Neural cell (in vitro differentiated cells): ENCODE measurements around the gene ARID3A. TPM values are rescaled to one million over a fixed set of nuclear protein-coding genes. Genes with fewer than 3 reads are reported as not detected.

Experiments
- H2AFZ ChIP-seq: fragments of 200-600, 300-800 bp; sonication (generic), shearing (Covaris generic); 2 replicates; pipeline ENCODE4 v1.6.0; 2014; ENCODE audit warnings: low read depth, mild to moderate bottlenecking, antibody characterized with exemption, low read length, moderate library complexity
- H3F3A ChIP-seq: fragments of 200-600 bp; shearing (Covaris generic); 2 replicates; pipeline ENCODE4 v1.6.1; 2016; ENCODE audit warnings: mild to moderate bottlenecking, moderate library complexity, mixed read lengths, antibody characterized with exemption, low read length; ENCODE audit not compliant: insufficient read depth, poor library complexity, severe bottlenecking
- H3K27ac ChIP-seq: fragments of 200-600, 300-800 bp; sonication (generic), shearing (Covaris generic); 2 replicates; pipeline ENCODE4 v1.5.1; 2014; ENCODE audit warnings: mild to moderate bottlenecking, low read length, moderate library complexity
- H3K27me3 ChIP-seq: fragments of 300-800, 200-600 bp; sonication (generic), shearing (Covaris generic); 2 replicates; pipeline ENCODE4 v1.6.0; 2014; ENCODE audit warnings: mild to moderate bottlenecking, low read depth, low read length, moderate library complexity; ENCODE audit not compliant: insufficient read depth
- H3K36me3 ChIP-seq: fragments of 300-800, 200-600 bp; sonication (generic), shearing (Covaris generic); 2 replicates; pipeline ENCODE4 v1.5.1; 2014; ENCODE audit warnings: mild to moderate bottlenecking, antibody characterized with exemption, low read length, moderate library complexity; ENCODE audit not compliant: insufficient read depth
- H3K4me2 ChIP-seq: fragments of 300-800, 200-600 bp; sonication (generic), shearing (Covaris generic); 2 replicates; pipeline ENCODE4 v1.6.0; 2014; ENCODE audit warnings: mild to moderate bottlenecking, low read length
- H3K4me3 ChIP-seq: fragments of 300-800, 200-600 bp; sonication (generic), shearing (Covaris generic); 2 replicates; pipeline ENCODE4 v1.5.1; 2014; ENCODE audit warnings: mild to moderate bottlenecking, low read length, moderate library complexity
- H3K79me2 ChIP-seq: fragments of 200-600 bp; shearing (Covaris generic); replicated peaks from 2 replicates; pipeline ENCODE4 v1.6.0; 2014; ENCODE audit warnings: mild to moderate bottlenecking, low read length, moderate library complexity; ENCODE audit not compliant: insufficient read depth
- H3K9ac ChIP-seq: fragments of 300-800, 200-600 bp; sonication (generic), shearing (Covaris generic); 2 replicates; pipeline ENCODE4 v1.6.1; 2016; ENCODE audit warnings: mild to moderate bottlenecking, low read length, mixed read lengths
- H3K9me2 ChIP-seq: fragments of 200-600 bp; shearing (Covaris generic); 2 replicates; pipeline ENCODE4 v1.6.1; 2016; ENCODE audit warnings: mild to moderate bottlenecking, low read length, mixed read lengths; ENCODE audit not compliant: insufficient read depth
- H3K9me3 ChIP-seq: fragments of 200-600, 300-800 bp; sonication (generic), shearing (Covaris generic); 2 replicates; pipeline ENCODE4 v1.6.1; 2016; ENCODE audit warnings: mild to moderate bottlenecking, mixed run types, low read length, moderate library complexity, mixed read lengths
- H4K20me1 ChIP-seq: fragments of 200-600 bp; shearing (Covaris generic); 2 replicates; pipeline ENCODE4 v1.6.1; 2016; ENCODE audit warnings: mild to moderate bottlenecking, mixed run types; ENCODE audit not compliant: insufficient read depth
- EP300 ChIP-seq: fragments of 450-650 bp; conservative IDR thresholded peaks from 2 replicates; pipeline ENCODE4 v1.6.1; 2014; ENCODE audit warnings: antibody characterized with exemption, mild to moderate bottlenecking, moderate library complexity; ENCODE audit not compliant: poor library complexity, severe bottlenecking
- EZH2 ChIP-seq: fragments of 200-600, 300-800 bp; shearing (Covaris generic), sonication (generic); IDR thresholded peaks from 2 replicates; pipeline ENCODE4 v1.6.1; 2014; ENCODE audit warnings: antibody characterized with exemption, low read length, borderline replicate concordance, mild to moderate bottlenecking; ENCODE audit not compliant: insufficient read depth, poor library complexity, severe bottlenecking
- MXI1 ChIP-seq: fragments of 450-650 bp; conservative IDR thresholded peaks from 2 replicates; pipeline ENCODE4 v1.6.1; 2014; ENCODE audit warnings: antibody characterized with exemption, mild to moderate bottlenecking; ENCODE audit not compliant: poor library complexity, severe bottlenecking
- POLR2AphosphoS5 ChIP-seq: IDR thresholded peaks from 2 replicates; pipeline ENCODE4 v1.6.1; 2012
- RAD21 ChIP-seq: fragments of 450-650 bp; conservative IDR thresholded peaks from 2 replicates; pipeline ENCODE4 v1.6.1; 2014; ENCODE audit warnings: antibody characterized with exemption, mild to moderate bottlenecking, moderate library complexity
- SMC3 ChIP-seq: fragments of 450-650 bp; conservative IDR thresholded peaks from 2 replicates; pipeline ENCODE4 v1.6.1; 2014; ENCODE audit warnings: antibody characterized with exemption, mild to moderate bottlenecking, moderate library complexity; ENCODE audit not compliant: poor library complexity
- TAF1 ChIP-seq: IDR thresholded peaks from 2 replicates; pipeline ENCODE4 v1.6.1; 2012; ENCODE audit warnings: low read depth
- polyA plus RNA-seq: library from polyadenylated mRNA; depleted of rRNA; stranded (reverse); fragments of >200 nt; gene quantifications from 2 replicates; pipeline ENCODE4 v1.2.3, GENCODE V29; 2014
- TF ChIP-seq, protein P1 (sequence below): IDR thresholded peaks from 2 replicates; pipeline ENCODE4 v1.6.1; 2012; ENCODE audit warnings: borderline replicate concordance
- TF ChIP-seq, protein P2 (sequence below): fragments of 450-650 bp; IDR thresholded peaks from 2 replicates; pipeline ENCODE4 v1.5.1; 2014; ENCODE audit warnings: antibody characterized with exemption, mild to moderate bottlenecking, moderate library complexity; ENCODE audit not compliant: poor library complexity, severe bottlenecking

Gene ARID3A
- polyA plus RNA-seq, 1 donor from 2014 or later = 11.4 TPM

DNA sequence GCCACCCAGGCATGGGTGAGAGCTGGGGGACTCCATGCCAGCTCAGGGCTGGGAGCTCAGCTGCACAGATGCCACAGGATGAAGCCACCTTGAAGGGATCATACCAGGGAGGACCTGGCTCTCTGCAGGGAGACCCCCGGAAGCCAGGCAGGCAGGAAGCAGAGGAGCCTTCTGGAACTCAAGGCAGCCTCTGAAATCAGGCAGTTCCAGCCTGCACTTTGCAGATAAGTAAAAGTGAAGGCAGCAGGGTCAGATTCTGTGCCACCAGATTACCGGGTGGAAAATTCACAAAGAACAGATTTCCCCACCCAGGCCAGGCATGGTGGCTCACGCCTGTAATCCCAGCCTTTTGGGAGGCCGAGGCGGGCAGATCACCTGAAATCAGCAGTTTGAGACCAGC is 92.6 kb downstream of the ARID3A start:
- TF ChIP-seq RAD21 (no peak), MXI1 (no peak), POLR2AphosphoS5 (no peak)
- Histone ChIP-seq H4K20me1 (peaks cover 12% of the 10 kb centered on the region), H2AFZ (no peak overlapping the region), H3K36me3 (no peaks in the 10 kb centered on the region), H3K27ac (no peak overlapping the region), H3K79me2 (peaks cover 43% of the 10 kb centered on the region), H3K27me3 (no peaks in the 10 kb centered on the region), H3K4me3 (peak overlapping the region; percentile 16), H3K9me2 (no peaks in the 10 kb centered on the region), H3K9ac (peak overlapping the region; percentile 16), H3K4me2 (no peak overlapping the region), H3F3A (no peaks in the 10 kb centered on the region), H3K9me3 (no peaks in the 10 kb centered on the region)

GRCh38 chr19:1018932-1019615 is 93.2 kb downstream of the ARID3A start:
- H3K27ac ChIP-seq = no peak overlapping the region
- H3K9me3 ChIP-seq = no peaks in the 10 kb centered on the region
- no peaks in the 10 kb centered on the region for H3K36me3 ChIP-seq
- peak overlapping the region; percentile 85 for H3K9ac ChIP-seq
- no peaks in the 10 kb centered on the region for H3F3A ChIP-seq
- peaks cover 43% of the 10 kb centered on the region for H3K79me2 ChIP-seq
- peaks cover 12% of the 10 kb centered on the region for H4K20me1 ChIP-seq
- H2AFZ ChIP-seq = no peak overlapping the region
- H3K4me2 ChIP-seq = no peak overlapping the region
- peak overlapping the region; percentile 95 for H3K4me3 ChIP-seq
- no peaks in the 10 kb centered on the region for H3K27me3 ChIP-seq
- TF ChIP-seq TAF1 (no peak), RAD21 (no peak), EP300 (no peak), EZH2 (no peak), POLR2AphosphoS5 (no peak), SMC3 (no peak), MXI1 (no peak)
- TF ChIP-seq, protein P1, sequence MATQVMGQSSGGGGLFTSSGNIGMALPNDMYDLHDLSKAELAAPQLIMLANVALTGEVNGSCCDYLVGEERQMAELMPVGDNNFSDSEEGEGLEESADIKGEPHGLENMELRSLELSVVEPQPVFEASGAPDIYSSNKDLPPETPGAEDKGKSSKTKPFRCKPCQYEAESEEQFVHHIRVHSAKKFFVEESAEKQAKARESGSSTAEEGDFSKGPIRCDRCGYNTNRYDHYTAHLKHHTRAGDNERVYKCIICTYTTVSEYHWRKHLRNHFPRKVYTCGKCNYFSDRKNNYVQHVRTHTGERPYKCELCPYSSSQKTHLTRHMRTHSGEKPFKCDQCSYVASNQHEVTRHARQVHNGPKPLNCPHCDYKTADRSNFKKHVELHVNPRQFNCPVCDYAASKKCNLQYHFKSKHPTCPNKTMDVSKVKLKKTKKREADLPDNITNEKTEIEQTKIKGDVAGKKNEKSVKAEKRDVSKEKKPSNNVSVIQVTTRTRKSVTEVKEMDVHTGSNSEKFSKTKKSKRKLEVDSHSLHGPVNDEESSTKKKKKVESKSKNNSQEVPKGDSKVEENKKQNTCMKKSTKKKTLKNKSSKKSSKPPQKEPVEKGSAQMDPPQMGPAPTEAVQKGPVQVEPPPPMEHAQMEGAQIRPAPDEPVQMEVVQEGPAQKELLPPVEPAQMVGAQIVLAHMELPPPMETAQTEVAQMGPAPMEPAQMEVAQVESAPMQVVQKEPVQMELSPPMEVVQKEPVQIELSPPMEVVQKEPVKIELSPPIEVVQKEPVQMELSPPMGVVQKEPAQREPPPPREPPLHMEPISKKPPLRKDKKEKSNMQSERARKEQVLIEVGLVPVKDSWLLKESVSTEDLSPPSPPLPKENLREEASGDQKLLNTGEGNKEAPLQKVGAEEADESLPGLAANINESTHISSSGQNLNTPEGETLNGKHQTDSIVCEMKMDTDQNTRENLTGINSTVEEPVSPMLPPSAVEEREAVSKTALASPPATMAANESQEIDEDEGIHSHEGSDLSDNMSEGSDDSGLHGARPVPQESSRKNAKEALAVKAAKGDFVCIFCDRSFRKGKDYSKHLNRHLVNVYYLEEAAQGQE = no peak
- TF ChIP-seq, protein P2, sequence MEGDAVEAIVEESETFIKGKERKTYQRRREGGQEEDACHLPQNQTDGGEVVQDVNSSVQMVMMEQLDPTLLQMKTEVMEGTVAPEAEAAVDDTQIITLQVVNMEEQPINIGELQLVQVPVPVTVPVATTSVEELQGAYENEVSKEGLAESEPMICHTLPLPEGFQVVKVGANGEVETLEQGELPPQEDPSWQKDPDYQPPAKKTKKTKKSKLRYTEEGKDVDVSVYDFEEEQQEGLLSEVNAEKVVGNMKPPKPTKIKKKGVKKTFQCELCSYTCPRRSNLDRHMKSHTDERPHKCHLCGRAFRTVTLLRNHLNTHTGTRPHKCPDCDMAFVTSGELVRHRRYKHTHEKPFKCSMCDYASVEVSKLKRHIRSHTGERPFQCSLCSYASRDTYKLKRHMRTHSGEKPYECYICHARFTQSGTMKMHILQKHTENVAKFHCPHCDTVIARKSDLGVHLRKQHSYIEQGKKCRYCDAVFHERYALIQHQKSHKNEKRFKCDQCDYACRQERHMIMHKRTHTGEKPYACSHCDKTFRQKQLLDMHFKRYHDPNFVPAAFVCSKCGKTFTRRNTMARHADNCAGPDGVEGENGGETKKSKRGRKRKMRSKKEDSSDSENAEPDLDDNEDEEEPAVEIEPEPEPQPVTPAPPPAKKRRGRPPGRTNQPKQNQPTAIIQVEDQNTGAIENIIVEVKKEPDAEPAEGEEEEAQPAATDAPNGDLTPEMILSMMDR = no peak
- H3K9me2 ChIP-seq = no peaks in the 10 kb centered on the region
